HepG2 (cell line): Measurements from ENCODE around the gene MCEE. TPM values are rescaled to one million over a fixed set of nuclear protein-coding genes. Genes with fewer than 3 reads are reported as not detected.

Experiments
- CREM ChIP-seq, 2 experiments: sonication (generic) in 1 of 2; formaldehyde crosslinking in 1 of 2; IDR thresholded peaks; 2 replicates each; pipeline versions ENCODE4 v1.4.0 to v1.6.1; 2016 to 2020; ENCODE audit warnings: antibody characterized with exemption in 1 of 2, mild to moderate bottlenecking in 1 of 2, missing genetic modification reagents in 1 of 2
- E2F2 ChIP-seq: sonication (generic); formaldehyde crosslinking; IDR thresholded peaks from 2 replicates; pipeline ENCODE4 v1.4.0; 2020; ENCODE audit warnings: missing genetic modification reagents, borderline replicate concordance
- ETS1 ChIP-seq: sonication (generic); formaldehyde crosslinking; IDR thresholded peaks from 2 replicates; pipeline ENCODE4 v1.4.0; 2020; ENCODE audit warnings: missing genetic modification reagents
- GPBP1L1 ChIP-seq: sonication (generic); formaldehyde crosslinking; IDR thresholded peaks from 2 replicates; pipeline ENCODE4 v1.5.0; 2020; ENCODE audit warnings: mild to moderate bottlenecking, missing genetic modification reagents
- HDAC2 ChIP-seq: sonication (generic); formaldehyde crosslinking; IDR thresholded peaks from 2 replicates; pipeline ENCODE4 v1.4.0; 2020; ENCODE audit warnings: missing genetic modification reagents
- KDM1A ChIP-seq: IDR thresholded peaks from 2 replicates; pipeline ENCODE4 v1.6.1; 2016; ENCODE audit warnings: missing compliant biosample characterization
- KDM4B ChIP-seq: sonication (generic); formaldehyde crosslinking; IDR thresholded peaks from 2 replicates; pipeline ENCODE4 v1.4.0; 2020; ENCODE audit warnings: missing genetic modification reagents
- KLF11 ChIP-seq: IDR thresholded peaks from 2 replicates; pipeline ENCODE4 v1.6.1; 2016; ENCODE audit warnings: missing compliant biosample characterization
- PAWR ChIP-seq: sonication (generic); formaldehyde crosslinking; IDR thresholded peaks from 2 replicates; pipeline ENCODE4 v1.4.0; 2020; ENCODE audit warnings: missing genetic modification reagents, mild to moderate bottlenecking, borderline replicate concordance
- PAXIP1 ChIP-seq: sonication (generic); formaldehyde crosslinking; conservative IDR thresholded peaks from 2 replicates; pipeline ENCODE4 v1.4.0; 2020; ENCODE audit warnings: mild to moderate bottlenecking, missing genetic modification reagents, moderate library complexity
- SMARCC2 ChIP-seq: fragments of 450-650 bp; IDR thresholded peaks from 2 replicates; pipeline ENCODE4 v1.6.1; 2017; ENCODE audit warnings: antibody characterized with exemption, mild to moderate bottlenecking
- TEAD2 ChIP-seq: sonication (generic); formaldehyde crosslinking; IDR thresholded peaks from 2 replicates; pipeline ENCODE4 v1.9.0; 2021; ENCODE audit warnings: missing genetic modification reagents
- ZNF367 ChIP-seq: sonication (generic); formaldehyde crosslinking; IDR thresholded peaks from 2 replicates; pipeline ENCODE4 v1.4.0; 2020; ENCODE audit warnings: missing genetic modification reagents, borderline replicate concordance
- ZNF616 ChIP-seq: sonication (generic); formaldehyde crosslinking; IDR thresholded peaks from 2 replicates; pipeline ENCODE4 v1.5.0; 2020; ENCODE audit warnings: low read depth, mild to moderate bottlenecking, missing genetic modification reagents
- polyA plus RNA-seq, 8 experiments: library from polyadenylated mRNA; depleted of rRNA in 3 of 8; stranded (reverse) in 7 of 8; unstranded in 1 of 8; fragments of >200 nt; fragmentation: Illumina TruSeq in 4 of 8; extraction: Trizol in 4 of 8; gene quantifications; 2 replicates each; pipeline versions ENCODE4 v1.2.1 to v1.2.3, GENCODE V29; 2011 to 2016; ENCODE audit warnings: low read depth in 4 of 8, missing spikeins in 1 of 8, mixed read lengths in 1 of 8; ENCODE audit not compliant: insufficient read depth in 1 of 8
- total RNA-seq, 5 experiments: library from RNA; depleted of rRNA; stranded (reverse); fragments of >200 nt; fragmentation: Illumina TruSeq; extraction: Trizol; gene quantifications; 2 replicates each; pipeline ENCODE4 v1.2.3, GENCODE V29; 2016; ENCODE audit warnings: low read depth in 1 of 5
- TF ChIP-seq, protein P1 (sequence below): sonication (generic); formaldehyde crosslinking; IDR thresholded peaks from 2 replicates; pipeline ENCODE4 v1.8.0; 2022; ENCODE audit warnings: mild to moderate bottlenecking, missing genetic modification reagents, borderline replicate concordance
- TF ChIP-seq, protein P2 (sequence below): sonication (generic); formaldehyde crosslinking; IDR thresholded peaks from 2 replicates; pipeline ENCODE4 v1.5.1; 2020; ENCODE audit warnings: missing genetic modification reagents, mild to moderate bottlenecking, borderline replicate concordance

MCEE gene
- total and polyA plus RNA-seq, 2 of the 13 experiments (the other 11 are each of a cell fraction or from before 2014, with no cell fraction given) = 32.0 to 66.9 TPM

GRCh38 chr2:71130152-71130904 lies at the start of gene MCEE, which contains the start of gene MPHOSPH10 (continued):
- TF ChIP-seq, protein P1, sequence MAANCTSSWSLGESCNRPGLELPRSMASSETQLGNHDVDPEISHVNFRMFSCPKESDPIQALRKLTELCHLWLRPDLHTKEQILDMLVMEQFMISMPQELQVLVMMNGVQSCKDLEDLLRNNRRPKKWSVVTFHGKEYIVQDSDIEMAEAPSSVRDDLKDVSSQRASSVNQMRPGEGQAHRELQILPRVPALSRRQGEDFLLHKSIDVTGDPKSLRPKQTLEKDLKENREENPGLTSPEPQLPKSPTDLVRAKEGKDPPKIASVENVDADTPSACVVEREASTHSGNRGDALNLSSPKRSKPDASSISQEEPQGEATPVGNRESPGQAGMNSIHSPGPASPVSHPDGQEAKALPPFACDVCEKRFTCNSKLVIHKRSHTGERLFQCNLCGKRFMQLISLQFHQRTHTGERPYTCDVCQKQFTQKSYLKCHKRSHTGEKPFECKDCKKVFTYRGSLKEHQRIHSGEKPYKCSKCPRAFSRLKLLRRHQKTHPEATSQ (CRISPR knock-in tag) = 0 out of 2 replicates have a peak, but pooled peaks have one; percentile 53
- TF ChIP-seq KDM1A = no peak
- TF ChIP-seq PAWR (CRISPR knock-in tag) = no peak
- TF ChIP-seq ZNF367 (CRISPR knock-in tag) = 0 out of 2 replicates have a peak, but pooled peaks have one; percentile 83
- peak; percentile 88; the same call in 1 of the 2 replicates for TF ChIP-seq ETS1 (CRISPR knock-in tag)
- TF ChIP-seq KDM4B = no peak; the same call in 1 of the 2 replicates
- TF ChIP-seq PAXIP1 (CRISPR knock-in tag) = no peak
- TF ChIP-seq TEAD2 (CRISPR knock-in tag) = peak; percentile 64; the same call in 1 of the 2 replicates
- TF ChIP-seq CREM (IDR thresholded peaks at IDR 0.05) = peak; percentile 80
- TF ChIP-seq CREM (CRISPR knock-in tag; IDR thresholded peaks at IDR 0.05) = 0 out of 2 replicates have a peak, but pooled peaks have one; percentile 23
- no peak for TF ChIP-seq SMARCC2
- peak; percentile 54; the same call in 1 of the 2 replicates for TF ChIP-seq ZNF616 (CRISPR knock-in tag)
- no peak for TF ChIP-seq GPBP1L1 (CRISPR knock-in tag)
- peak; percentile 83; the same call in 1 of the 2 replicates for TF ChIP-seq KLF11 (CRISPR knock-in tag)
- peak; percentile 89; the same call in 1 of the 2 replicates for TF ChIP-seq E2F2 (CRISPR knock-in tag)
- peak; percentile 86 for TF ChIP-seq HDAC2 (CRISPR knock-in tag)
- TF ChIP-seq, protein P2, sequence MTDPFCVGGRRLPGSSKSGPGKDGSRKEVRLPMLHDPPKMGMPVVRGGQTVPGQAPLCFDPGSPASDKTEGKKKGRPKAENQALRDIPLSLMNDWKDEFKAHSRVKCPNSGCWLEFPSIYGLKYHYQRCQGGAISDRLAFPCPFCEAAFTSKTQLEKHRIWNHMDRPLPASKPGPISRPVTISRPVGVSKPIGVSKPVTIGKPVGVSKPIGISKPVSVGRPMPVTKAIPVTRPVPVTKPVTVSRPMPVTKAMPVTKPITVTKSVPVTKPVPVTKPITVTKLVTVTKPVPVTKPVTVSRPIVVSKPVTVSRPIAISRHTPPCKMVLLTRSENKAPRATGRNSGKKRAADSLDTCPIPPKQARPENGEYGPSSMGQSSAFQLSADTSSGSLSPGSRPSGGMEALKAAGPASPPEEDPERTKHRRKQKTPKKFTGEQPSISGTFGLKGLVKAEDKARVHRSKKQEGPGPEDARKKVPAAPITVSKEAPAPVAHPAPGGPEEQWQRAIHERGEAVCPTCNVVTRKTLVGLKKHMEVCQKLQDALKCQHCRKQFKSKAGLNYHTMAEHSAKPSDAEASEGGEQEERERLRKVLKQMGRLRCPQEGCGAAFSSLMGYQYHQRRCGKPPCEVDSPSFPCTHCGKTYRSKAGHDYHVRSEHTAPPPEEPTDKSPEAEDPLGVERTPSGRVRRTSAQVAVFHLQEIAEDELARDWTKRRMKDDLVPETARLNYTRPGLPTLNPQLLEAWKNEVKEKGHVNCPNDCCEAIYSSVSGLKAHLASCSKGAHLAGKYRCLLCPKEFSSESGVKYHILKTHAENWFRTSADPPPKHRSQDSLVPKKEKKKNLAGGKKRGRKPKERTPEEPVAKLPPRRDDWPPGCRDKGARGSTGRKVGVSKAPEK (CRISPR knock-in tag) = no peak
